HG02610 (cell line): Measurements from ENCODE around the gene C1orf53.
A peak's percentile ranks its signal among the peaks of the same experiment; 100 is the strongest.
"Not testable (repeated sequence)": the region's sequence is repeated elsewhere in the genome, so short reads cannot be mapped to it uniquely, and the experiment has no call there.

Experiments used
- ATAC-seq: cut with Tn5 transposase; IDR thresholded peaks from one replicate; pipeline ENCODE4 v1.9.1; 2021; ENCODE audit warnings: mild to moderate bottlenecking, moderate library complexity; ENCODE audit not compliant: unreplicated experiment

Gene C1orf53

DNA sequence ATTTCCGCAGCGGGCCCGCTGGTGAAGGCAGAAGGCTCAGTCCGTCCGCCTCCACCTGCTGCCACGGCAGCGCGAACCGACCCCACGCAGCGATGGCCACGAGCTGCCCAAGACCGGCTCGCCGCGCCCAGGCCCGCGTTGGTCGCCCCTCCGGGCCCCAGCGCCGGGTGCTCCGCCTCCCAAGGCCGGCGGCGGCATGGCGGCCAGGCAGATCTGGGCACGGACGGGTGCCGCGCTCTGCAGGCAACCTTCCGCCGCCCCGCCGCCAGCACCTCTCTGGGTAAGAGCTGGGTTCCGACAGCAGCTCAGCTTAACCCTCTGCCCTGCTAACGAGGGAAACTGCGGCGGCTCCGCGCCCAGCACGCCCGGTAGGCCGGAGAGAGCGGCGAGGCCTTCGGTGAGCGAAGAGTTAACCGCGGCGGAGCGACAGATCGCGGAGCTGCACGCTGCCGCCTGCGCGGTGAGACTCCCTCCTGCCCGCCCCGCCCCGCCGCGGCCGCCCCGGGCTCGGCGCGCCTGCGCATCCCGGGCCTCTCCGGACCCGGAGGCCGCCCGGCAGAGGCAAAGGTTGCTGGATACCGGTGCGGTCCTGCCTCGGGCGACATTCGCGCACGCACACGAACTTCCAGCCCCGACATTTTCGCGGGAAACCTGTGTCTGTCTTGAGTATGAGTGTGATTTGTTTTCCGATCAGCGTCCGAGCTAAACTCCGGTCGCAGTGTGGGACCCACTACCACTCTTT is at the start of gene C1orf53:
Gene C1orf53, plus strand, starts transcription at position 177 of the 742 bp plus-strand sequence. Its CDS starts 20 bp downstream, at position 197.
- peak; percentile 98 for ATAC-seq

DNA sequence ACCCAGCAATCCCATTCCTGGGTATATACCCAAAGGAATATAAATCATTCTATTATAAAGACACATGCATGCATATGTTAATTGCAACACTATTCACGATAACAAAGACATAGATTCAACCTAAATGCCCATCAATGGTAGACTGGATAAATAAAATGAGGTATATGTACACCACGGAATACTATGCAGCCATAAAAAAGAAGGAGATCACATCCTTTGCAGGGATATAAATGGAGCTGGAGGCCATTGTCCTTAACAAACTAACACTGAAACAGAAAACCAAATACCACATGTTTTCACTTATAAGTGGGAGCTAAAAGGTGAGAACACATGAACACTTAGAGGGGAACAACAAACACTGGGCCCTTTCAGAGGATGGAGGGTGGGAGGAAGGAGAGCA is 46.7 kb upstream of the C1orf53 start:
- not testable (repeated sequence) for ATAC-seq

DNA sequence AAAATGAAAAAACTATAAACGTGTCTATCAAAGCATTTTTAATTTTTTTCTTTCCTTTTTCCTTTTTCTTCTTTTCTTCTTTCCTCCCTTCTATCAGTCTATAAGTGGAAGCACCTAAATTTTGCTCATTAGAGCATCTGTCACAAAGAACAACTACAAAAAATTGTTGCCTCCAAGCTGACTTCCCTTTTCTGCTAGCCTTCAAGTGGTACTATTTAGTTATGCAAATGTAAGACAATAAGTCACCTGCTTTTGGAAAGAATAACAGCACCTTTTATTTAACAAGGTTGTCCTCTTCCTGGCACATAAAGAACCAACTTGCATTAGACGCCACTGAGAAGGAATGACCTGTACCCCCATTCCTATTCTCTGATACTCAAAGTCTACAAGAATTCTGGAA is 45.0 kb upstream of the C1orf53 start:
- ATAC-seq = no peak

DNA sequence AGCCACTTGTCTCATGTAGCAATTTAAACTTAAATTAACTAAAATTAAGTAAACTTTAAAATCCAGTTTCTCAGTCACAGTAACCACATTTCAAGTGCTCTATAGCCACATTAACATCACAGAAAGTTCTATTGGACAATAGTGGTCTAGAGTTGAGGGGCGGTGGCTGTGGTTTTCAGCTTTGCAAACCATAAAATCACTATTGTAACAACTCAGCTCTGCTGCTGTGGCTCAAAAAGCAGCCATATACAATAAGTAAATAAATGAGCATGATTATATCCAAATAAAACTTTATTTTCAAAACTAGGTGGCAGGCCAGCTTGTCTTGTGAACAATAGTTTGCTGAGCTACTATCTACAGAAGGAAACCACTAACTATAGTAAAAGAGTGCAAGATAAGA is 43.4 kb upstream of the C1orf53 start:
- no peak for ATAC-seq

DNA sequence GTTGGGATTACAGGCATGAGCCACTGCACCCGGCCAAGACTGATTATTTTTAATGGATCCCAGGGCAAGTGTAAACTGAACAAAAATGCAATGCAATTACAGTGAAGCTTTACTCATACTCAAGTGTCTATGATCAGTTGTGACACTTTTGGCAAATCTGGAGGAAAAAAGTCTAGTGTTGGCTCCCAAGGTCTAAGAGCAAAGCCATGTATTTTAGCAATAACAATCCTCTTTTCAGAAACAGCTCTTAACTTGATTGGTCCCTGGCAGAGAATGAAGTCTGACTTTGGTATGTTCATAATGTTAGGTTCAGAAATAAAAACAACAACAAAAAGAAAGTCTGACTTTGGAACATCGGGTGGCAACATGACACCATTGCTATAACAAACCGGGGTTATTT is 40.2 kb upstream of the C1orf53 start:
- ATAC-seq = no peak

DNA sequence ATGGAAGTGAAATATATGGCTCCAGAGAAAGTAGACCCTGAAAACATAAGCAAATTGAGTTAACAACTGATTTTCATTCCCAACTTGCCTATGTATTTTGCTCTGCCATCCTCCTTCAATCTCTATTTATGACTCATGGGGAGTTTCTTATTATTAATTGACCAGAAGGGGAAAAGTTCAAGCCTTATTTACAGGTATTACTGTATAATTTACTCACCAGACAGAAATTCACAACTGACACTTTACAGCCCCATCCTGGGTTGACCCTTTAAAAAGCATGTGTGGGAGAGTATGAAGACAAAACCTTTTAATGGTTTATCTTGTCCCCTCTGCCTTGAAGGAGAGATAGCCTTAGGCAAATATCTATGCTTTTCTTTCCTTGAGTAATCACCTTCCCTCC is 39.8 kb upstream of the C1orf53 start:
- no peak for ATAC-seq

DNA sequence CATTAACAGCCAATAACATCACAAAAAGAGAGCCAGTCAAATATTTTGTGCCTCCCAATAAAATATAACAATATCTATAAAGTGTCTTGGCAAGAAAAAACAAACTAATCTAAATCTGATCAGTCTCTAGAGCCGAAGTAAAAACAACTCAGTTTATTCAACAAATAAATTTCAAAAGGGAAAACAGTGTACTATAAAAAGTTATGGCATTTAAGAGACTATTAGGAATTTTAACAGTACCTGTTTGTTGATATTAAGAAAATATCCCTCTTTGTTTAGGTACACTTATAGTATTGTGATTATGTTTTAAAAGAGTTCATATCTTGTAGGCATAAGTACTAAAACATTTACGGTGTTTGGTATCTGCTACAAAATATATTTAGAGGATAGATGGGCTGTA is 36.6 kb upstream of the C1orf53 start:
- ATAC-seq = no peak

DNA sequence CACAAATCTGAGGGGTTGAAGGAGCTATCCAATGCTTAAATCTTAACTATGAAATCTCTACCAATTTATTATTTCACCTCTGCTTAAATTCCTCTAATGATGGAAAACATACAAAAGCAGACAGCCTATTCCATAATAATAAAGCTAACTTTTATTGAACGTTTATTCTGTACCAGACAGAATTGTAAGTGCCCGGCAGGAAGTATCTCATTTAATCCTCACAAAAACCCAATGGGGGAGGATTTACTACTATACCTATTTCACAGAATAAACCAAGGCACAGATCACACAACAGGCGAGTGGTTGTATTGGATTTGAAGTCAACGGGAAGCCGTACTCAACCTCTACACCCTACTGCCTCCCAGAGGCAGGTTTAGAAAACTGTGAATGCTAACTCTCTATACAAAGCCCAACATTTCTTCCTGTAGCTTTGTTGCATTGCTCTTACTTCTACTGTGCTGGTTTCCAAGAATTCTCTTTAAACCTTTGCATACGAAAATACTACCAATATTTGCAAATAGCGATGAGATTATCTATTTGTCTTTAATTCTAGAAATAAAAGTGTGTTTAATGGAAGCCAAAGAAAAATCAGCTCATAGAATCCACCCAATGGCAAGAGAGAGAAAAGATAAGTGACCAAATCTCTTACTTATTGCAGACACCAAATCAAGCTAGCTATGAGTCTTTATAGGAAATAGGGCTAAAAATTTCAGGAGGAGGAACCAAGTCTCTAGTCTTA is 33.5 kb upstream of the C1orf53 start:
- peak; percentile 84 for ATAC-seq

DNA sequence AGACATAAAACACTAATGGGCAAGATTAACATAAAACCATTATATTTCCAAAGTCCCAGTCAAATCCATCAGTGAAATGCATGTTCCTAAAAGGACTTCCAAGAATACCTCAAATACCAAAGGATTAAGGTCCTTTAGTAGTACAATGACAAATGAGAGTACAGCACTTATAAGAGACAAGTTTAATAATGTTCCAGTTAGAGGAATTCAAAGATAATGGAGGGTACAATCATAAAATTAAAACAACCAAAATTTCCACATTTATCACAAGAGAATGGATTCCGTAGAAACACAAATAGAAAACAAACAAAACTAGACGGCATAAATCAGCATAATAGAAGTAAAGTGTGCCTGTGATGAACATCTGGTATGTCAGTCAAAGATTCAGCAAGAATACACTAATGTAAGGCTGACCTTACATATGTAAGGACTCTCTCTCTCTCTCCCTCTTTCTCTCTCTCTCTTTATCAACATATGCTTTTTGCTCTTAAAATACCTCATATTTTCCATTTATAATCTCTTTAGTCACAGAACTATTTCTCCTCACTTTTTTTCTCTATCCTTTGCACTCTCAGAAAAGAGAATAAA is 32.8 kb upstream of the C1orf53 start:
- ATAC-seq = no peak

DNA sequence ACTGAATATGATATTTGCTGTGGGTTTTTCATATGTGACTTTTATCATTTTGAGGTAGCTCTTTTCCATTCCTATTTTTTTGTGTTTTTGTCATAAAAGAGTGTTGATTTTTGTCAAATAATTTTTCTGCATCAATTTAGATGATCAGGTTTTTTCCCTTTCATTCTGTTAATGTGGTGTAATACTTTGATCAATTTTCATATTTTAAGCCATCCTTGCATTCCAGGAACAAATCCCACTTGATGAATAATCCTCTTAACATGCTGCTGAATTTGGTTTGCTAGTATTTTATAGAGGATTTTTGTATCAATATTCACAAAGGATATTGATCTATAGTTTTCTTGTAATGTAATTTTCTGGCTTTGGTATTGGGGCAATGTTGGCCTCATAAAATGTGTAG is 25.5 kb upstream of the C1orf53 start:
- ATAC-seq = no peak

DNA sequence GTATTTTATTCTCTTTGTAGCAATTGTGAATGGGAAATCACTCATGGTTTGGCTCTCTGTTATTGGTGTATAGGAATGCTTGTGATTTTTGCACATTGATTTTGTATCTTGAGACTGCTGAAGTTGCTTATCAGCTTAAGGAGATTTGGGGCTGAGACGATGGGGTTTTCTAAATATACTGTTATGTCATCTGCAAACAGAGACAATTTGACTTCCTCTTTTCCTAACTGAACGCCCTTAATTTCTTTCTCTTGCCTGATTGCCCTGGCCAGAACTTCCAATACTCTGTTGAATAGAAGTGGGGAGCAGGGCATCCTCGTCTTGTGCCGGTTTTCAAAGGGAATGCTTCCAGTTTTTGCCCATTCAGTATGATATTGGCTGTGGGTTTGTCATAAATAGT is 22.0 kb upstream of the C1orf53 start:
- not testable (repeated sequence) for ATAC-seq

DNA sequence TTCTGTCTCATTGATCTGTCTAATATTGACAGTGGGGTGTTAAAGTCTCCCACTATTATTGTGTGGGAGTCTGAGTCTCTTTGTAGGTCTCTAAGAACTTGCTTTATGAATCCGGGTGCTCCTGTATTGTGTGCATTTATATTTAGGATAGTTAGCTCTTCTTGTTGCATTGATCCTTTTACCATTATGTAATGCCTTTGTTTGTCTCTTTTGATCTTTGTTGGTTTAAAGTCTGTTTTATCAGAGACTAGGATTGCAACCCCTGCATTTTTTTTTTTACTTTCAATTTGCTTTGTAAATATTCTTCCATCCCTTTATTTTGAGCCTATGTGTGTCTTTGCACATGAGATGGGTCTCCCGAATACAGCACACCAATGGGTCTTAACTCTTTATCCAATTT is 20.2 kb upstream of the C1orf53 start:
- ATAC-seq = not testable (repeated sequence)

DNA sequence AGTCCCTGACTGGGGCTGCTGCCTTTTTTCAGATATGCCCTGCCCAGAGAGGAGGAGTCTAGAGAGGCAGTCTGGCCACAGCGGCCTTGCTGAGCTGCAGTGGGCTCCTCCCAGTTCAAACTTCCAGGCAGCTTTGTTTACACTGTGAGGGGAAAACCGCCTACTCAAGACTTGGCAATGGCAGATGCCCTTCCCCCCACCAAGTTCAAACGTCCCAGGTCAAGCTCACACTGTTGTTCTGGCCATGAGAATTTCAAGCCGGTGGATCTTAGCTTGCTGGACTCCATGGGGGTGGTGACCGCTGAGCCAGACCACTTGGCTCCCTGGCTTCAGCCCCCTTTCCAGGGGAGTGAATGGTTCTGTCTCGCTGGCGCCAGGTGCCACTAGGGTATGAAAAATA is 18.3 kb upstream of the C1orf53 start:
- ATAC-seq = no peak

DNA sequence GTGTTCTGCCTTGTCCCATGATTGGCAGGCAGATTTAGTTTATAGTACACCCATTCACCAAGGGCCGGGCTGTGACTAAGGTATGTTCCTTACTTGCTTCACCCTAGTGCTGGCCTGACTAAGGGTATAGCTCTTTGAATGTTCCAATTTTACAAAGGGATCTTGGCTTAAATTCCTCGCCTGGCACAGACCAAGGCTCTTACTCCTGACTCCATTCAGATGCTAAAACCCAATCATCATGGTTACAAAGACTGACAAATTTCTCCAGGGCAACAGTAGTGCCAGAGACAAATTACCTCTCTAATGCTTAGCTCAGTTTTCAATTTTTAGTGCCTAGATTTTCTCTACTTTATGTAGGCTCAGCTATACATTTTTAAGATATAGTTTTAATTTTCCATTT is 11.5 kb upstream of the C1orf53 start:
- ATAC-seq = no peak

DNA sequence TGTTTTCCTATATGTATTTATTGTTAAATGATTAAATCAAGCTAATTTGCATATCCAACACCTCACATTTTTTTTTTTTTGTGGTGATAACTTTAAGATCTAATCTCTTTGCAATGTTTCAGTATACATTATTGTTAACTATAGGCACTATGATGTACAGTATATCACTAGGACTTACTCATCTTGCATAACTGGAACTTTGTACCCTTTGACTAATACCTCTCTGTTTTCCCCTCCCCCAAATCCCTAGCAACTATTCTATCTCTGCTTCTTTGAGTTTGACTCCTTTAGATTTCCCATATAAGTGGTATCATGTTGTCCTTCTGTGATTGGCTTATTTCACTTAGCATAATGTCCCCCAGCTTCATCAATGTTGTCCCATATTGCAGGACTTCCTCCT is 9.7 kb upstream of the C1orf53 start:
- ATAC-seq = no peak

DNA sequence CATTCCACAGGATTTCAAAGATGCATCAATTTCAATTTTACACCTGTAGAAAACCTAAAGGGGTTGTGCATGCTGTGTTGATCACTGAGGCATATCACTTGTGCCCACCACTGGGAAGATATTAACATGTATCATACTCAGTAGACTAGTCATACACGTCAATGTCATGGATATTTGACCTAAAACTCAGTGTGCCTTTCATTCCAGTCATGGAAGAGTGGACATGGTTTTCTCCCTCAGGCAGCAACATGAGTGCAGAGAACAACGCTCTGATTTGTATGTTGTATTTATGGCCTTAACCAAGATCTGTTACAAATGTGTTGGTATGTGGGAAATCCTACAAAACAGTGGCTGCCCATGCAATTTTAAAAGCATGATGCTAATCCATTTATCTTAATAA is 6.1 kb upstream of the C1orf53 start:
- no peak for ATAC-seq

DNA sequence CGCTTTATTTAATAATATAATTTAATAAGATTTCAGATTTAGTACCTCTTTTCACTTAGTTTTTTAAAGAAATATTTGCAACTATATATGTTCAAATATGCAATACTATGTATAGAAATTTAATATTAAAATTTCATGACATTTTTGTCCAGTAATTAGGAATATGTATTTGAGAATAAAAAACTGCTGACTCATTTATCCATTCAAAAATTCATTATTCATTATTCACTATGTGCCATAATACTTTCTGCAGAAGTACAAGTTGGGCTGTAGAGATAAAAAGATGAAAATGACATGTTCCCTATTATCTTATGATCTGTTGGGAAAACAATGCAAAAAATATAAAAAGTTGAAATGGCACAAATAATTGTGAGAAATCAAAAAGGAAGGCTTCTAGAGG is 3.4 kb upstream of the C1orf53 start:
- no peak for ATAC-seq

DNA sequence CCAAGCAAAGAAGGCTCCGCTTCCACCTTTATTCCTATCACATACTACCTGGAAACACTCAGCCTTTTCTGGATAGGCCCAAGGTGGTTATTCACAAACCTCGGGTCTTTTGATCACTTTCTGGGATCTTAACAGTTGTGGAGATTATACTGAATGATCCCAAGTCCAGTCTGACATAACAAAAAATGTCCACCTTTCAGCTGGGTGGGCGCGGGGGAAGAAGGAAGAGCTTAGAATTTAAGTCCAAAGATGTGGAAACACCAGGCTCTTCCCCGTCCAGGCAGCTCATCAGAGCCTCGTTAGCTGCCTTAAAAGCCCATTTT is 338 bp upstream of the C1orf53 start:
- ATAC-seq = no peak

DNA sequence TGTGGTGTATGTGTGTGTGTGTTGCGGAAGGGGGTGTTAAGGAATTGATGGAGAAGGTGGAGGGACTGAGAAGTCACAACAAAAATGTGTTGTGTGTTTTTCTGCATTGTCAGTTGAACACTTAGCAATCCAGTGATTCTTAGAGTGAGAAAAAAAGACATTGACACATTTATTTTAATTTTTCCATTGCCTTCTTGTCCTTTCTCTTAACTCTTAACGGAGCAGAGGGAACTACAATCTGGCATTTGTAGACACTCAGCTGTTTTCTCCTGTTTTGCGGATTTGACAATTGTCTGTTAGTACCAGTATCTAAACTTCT is 725 bp downstream of the C1orf53 start:
- no peak for ATAC-seq

DNA sequence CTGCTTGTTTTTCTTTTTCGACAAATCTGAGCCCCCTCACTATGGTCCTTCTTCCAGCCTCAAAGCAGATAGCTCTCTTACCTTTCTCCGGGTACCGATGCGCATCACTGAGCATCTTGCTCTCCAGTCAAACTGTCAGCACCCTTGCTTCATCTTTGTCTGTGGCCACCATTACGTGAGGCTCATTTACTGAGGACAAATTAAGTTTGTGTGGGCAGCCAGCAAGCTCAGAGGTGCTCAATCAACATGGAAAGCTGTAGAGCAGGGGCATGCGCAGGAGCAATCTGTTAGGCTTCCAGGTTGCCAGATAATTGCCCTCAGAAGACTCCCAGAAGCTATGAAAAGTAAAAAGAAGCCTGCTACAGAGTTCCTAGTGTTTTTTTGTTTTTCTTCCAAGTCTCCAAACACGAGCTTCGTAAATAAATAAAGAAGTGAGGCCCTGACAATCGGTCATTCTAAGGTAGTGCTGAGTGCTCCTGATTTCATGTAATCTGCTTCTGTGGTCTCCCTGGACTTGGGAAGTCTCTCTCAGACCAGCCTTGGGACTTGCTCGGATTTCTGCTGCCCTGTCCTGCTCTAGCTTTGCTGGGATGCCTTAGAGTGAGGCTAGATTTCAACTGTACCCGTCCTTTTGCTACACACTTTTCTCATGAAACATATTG is 1.8 kb downstream of the C1orf53 start:
- ATAC-seq = no peak

DNA sequence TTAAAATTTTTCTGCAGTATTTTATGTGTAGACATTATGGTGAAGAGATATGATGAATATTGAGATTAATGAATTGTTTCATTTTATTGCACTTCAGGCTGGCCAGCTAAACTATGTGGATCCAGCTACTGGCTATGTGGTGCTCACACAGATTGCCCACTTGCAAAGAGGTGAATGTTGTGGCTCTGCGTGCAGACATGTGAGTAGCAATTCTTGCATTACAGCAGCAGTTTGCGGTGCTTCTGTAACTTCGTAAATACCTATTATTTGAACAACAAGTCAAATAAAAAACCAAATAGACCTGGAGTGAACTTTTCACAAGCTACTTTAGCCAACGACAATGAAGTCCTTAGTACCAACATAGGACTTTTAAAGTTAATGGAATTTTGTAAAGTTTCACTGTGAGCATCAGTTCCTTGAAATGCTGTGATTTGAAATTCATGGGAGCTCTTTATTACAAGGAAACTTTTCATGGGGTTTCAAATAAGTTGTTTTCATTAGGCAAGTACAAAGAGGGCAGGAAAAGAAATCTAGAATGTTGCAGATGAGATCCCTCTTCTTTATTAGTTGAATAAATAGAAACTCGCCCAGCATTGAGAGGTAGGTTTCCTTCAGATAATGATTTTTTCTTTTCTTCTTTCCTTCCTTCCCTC is 3.4 kb downstream of the C1orf53 start:
- no peak for ATAC-seq
